Measurements from ENCODE around the gene FZR1. TPM values are rescaled to one million over a fixed set of nuclear protein-coding genes. Genes with fewer than 3 reads are reported as not detected.

Gene FZR1
- total RNA-seq, 4 donors from 2014 or later = 18.6 to 31.8 (median 25.7) TPM

GRCh38 chr19:3477951-3478350 is 28.2 kb upstream of the FZR1 start:
- DNase-seq (ENCODE audit: low spot score in 2 of 2) = no peak
- WGBS, 2 donors = 88 to 90% methylated on average over 2 of the region's 2 CpGs
- H3K27me3 ChIP-seq = peaks cover 0 to 46% of the 10 kb centered on the region in 2 donors
- H3K27ac ChIP-seq = no peak overlapping the region
- H3K36me3 ChIP-seq = no peaks in the 10 kb centered on the region
- H3K4me3 ChIP-seq = no peak overlapping the region
- no peak for TF ChIP-seq EP300 (IDR thresholded peaks at IDR 0.05)
- TF ChIP-seq POLR2A (IDR thresholded peaks at IDR 0.05) = no peak
- TF ChIP-seq CTCF (IDR thresholded peaks at IDR 0.05) = no peak
- no peaks in the 10 kb centered on the region for H3K9me3 ChIP-seq
- peaks cover 0 to 2% (median 0%) of the 10 kb centered on the region in 4 donors for H3K4me1 ChIP-seq

DNA sequence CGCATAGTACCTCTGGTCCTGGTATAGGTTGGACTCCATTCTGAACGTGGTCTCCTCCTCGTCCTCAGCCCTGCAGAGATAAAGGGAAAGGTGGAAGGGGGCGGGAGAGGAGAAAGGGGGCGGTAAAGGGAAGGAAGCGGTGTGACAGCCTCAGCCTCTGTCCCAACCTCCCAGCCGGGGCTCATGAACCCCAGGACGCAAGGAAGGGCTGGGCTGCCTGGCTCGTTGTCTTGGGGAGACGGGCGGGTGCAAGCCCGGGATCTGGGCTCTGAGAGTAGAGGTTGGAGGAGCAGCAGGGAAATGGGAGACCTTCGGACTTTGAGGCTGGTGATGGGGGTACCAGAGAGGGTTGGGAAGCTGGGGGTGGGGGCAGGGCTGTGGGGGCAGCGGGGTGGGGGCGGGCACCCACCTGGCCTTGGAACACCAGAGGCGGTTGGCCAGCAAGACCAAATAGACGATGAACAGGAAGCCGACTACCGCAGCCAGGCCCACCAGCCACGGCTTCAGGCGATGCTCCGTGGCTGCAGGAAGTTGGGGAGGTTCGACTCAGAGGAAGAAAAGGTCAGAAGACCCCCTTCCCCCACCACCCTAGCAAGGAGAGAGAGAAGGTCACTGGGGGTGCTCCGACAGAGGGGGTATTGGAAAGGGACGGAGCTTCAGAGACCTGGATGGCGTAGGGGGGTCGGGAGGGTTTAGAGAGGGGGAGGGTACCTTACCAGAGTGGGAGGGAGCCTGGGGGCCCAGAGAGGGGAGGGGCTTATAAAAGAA is 27.5 kb upstream of the FZR1 start:
- no peaks in the 10 kb centered on the region for H3K36me3 ChIP-seq
- no peak for DNase-seq (ENCODE audit: low spot score in 2 of 2)
- WGBS, 2 donors = 26 to 31% methylated on average over 27 of the region's 27 CpGs
- peaks cover 0 to 52% of the 10 kb centered on the region in 2 donors for H3K27me3 ChIP-seq
- peaks cover 0 to 3% (median 0%) of the 10 kb centered on the region in 4 donors for H3K4me1 ChIP-seq
- H3K27ac ChIP-seq = no peak overlapping the region
- no peaks in the 10 kb centered on the region for H3K9me3 ChIP-seq
- no peak overlapping the region for H3K4me3 ChIP-seq
- no peak for TF ChIP-seq EP300 (IDR thresholded peaks at IDR 0.05)
- no peak for TF ChIP-seq CTCF (IDR thresholded peaks at IDR 0.05)

DNA sequence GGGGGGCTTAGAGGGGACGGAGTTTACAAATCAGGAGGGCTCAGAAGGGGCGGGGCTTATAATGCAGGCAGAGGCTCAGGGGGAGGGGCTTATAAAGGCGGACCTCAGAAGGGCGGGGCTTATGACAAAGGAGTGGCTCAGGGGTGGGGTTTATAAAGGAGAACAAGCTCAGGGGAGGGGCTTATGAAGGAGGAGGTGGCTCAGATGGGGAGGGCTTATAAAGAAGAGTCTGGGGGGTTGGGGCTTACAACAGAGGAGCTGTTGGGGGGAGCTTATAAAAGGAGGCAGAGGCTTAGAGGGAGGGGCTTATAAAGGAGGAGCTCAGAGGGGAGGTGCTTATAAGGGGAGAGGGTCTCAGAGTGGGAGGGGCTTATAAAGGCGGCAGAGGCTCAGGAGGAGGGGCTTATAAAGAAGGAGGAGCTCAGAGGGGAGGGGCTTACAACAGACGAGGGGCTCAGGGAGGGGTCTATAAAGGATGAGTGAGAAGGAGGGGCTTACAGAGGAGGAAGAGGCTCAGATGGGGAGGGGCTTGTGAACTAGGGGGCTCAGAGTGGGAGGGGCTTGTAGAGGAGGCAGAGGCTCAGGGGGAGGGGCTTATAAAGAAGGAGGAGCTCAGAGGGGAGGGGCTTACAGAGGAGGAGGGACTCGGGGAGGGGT is 26.8 kb upstream of the FZR1 start:
- TF ChIP-seq CTCF (IDR thresholded peaks at IDR 0.05) (no peak), POLR2A (IDR thresholded peaks at IDR 0.05) (no peak)
- H3K9me3 ChIP-seq = no peaks in the 10 kb centered on the region
- WGBS, 2 donors = 38 to 43% methylated on average over 7 of the region's 7 CpGs
- H3K27ac ChIP-seq = no peak overlapping the region
- no peak overlapping the region for H3K4me3 ChIP-seq
- DNase-seq (ENCODE audit: low spot score in 2 of 2) = no peak
- H3K4me1 ChIP-seq = peaks cover 0 to 3% (median 0%) of the 10 kb centered on the region in 4 donors
- H3K36me3 ChIP-seq = no peaks in the 10 kb centered on the region
- H3K27me3 ChIP-seq = peaks cover 0 to 59% of the 10 kb centered on the region in 2 donors

- Histone ChIP-seq H3K27me3 (peaks cover 0 to 64% of the 10 kb centered on the region in 2 donors), H3K27ac (peak overlapping the region in 1 of 4 donors; percentile 64), H3K9me3 (no peaks in the 10 kb centered on the region), H3K4me1 (peaks cover 0 to 3% (median 0%) of the 10 kb centered on the region in 4 donors), H3K4me3 (no peak overlapping the region), H3K36me3 (no peaks in the 10 kb centered on the region)
- no peak for TF ChIP-seq CTCF (IDR thresholded peaks at IDR 0.05)
- TF ChIP-seq EP300 (IDR thresholded peaks at IDR 0.05) = no peak
- no peak for TF ChIP-seq POLR2A (IDR thresholded peaks at IDR 0.05)
- WGBS, 2 donors = 54 to 59% methylated on average over 9 of the region's 9 CpGs
- DNase-seq (ENCODE audit: low spot score in 2 of 2) = no peak
Measured at GRCh38 chr19:3479834-3480215, 26.3 kb upstream of the FZR1 start.
